Chondrocyte (in vitro differentiated cells): ENCODE measurements around the gene DOCK3. TPM values are rescaled to one million over a fixed set of nuclear protein-coding genes. Genes with fewer than 3 reads are reported as not detected.
"Not testable (repeated sequence)": the region's sequence is repeated elsewhere in the genome, so short reads cannot be mapped to it uniquely, and the experiment has no call there.

ENCODE experiments used
- DNase-seq: peaks from one replicate; pipeline ENCODE4 v3.0.0; 2021; ENCODE audit warnings: mixed read lengths, low spot score
- H3K27ac Mint-ChIP-seq: one replicate; pipeline ENCODE4 v1.8.0; 2021; ENCODE audit warnings: mild to moderate bottlenecking, moderate library complexity, mixed read lengths; ENCODE audit not compliant: unreplicated experiment
- H3K27me3 Mint-ChIP-seq: 2 replicates; pipeline ENCODE4 v1.8.0; 2021; ENCODE audit warnings: low read depth, mixed read lengths
- H3K36me3 Mint-ChIP-seq: 2 replicates; pipeline ENCODE4 v1.8.0; 2021; ENCODE audit warnings: low read depth, mixed read lengths
- H3K4me1 Mint-ChIP-seq: 2 replicates; pipeline ENCODE4 v1.8.0; 2021; ENCODE audit warnings: low read depth, mild to moderate bottlenecking, mixed read lengths
- H3K4me3 Mint-ChIP-seq: one replicate; pipeline ENCODE4 v1.8.0; 2021; ENCODE audit warnings: mild to moderate bottlenecking, moderate library complexity, mixed read lengths; ENCODE audit not compliant: unreplicated experiment
- H3K9me3 Mint-ChIP-seq: 2 replicates; pipeline ENCODE4 v1.8.0; 2021; ENCODE audit warnings: low read depth, mixed read lengths
- CTCF ChIP-seq: fragments of 200-600 bp; sonication (generic); IDR thresholded peaks from 2 replicates; pipeline ENCODE4 v1.5.0; 2021; ENCODE audit warnings: antibody characterized with exemption, mild to moderate bottlenecking, moderate library complexity
- total RNA-seq: library from RNA; stranded (reverse); gene quantifications from 3 replicates; pipeline ENCODE4 v1.2.1, GENCODE V29; 2021

DOCK3 gene
- total RNA-seq, 1 donor from 2014 or later, result 0.25 TPM

GRCh38 chr3:50830451-50830850 lies 155.7 kb downstream of the DOCK3 start:
- no peak for DNase-seq
- Mint-ChIP-seq H3K9me3 (peaks cover 2% of the 10 kb centered on the region), H3K4me1 (no peaks in the 10 kb centered on the region), H3K27me3 (no peaks in the 10 kb centered on the region), H3K36me3 (no peaks in the 10 kb centered on the region), H3K27ac (no peak overlapping the region), H3K4me3 (no peak overlapping the region)
- TF ChIP-seq CTCF, result no peak

- H3K4me3 Mint-ChIP-seq, H3K36me3 Mint-ChIP-seq, DNase-seq, H3K27ac Mint-ChIP-seq, H3K9me3 Mint-ChIP-seq, H3K4me1 Mint-ChIP-seq, H3K27me3 Mint-ChIP-seq: not testable (repeated sequence)
These were observed 156.3 kb downstream of the DOCK3 start for GRCh38 chr3:50831009-50831408.

GRCh38 chr3:50840983-50841489 lies 166.3 kb downstream of the DOCK3 start:
- DNase-seq, result no peak
- Mint-ChIP-seq H3K27me3 (peaks cover 17% of the 10 kb centered on the region), H3K9me3 (peaks cover 2% of the 10 kb centered on the region), H3K27ac (no peak overlapping the region), H3K4me3 (no peak overlapping the region), H3K36me3 (no peaks in the 10 kb centered on the region), H3K4me1 (no peaks in the 10 kb centered on the region)
- no peak for TF ChIP-seq CTCF

DNA sequence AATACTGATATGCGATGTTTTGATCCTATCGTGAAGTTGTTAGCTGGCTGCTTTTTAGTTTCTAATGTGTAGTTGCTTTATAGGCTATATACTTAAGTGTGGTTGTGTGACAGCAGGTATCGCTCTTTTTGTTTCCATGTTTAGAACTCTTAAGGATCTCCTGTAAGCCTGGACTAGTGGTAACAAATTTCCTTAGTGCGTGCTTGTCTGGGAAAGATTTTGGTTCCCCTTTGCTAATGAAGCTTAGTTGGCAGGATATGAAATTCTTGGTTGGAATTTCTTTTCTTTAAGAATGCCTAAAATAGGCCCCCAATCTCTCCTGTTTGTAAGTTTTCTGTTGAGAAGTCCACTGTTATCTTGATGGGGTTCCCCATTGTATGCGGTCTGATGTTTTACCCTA lies 173.6 kb downstream of the DOCK3 start:
- Mint-ChIP-seq H3K27me3 (peaks cover 5% of the 10 kb centered on the region), H3K9me3 (peaks cover 26% of the 10 kb centered on the region), H3K27ac (no peak overlapping the region), H3K4me1 (no peaks in the 10 kb centered on the region), H3K4me3 (no peak overlapping the region), H3K36me3 (no peaks in the 10 kb centered on the region)
- DNase-seq, result no peak
- no peak for TF ChIP-seq CTCF

- no peak for TF ChIP-seq CTCF
- Mint-ChIP-seq H3K4me1 (no peaks in the 10 kb centered on the region), H3K4me3 (no peak overlapping the region), H3K36me3 (peaks cover 2% of the 10 kb centered on the region), H3K9me3 (peaks cover 43% of the 10 kb centered on the region), H3K27ac (no peak overlapping the region), H3K27me3 (peaks cover 5% of the 10 kb centered on the region)
- DNase-seq, result no peak
These were observed 176.1 kb downstream of the DOCK3 start for GRCh38 chr3:50850639-50851511.
